ENCODE measurements around the gene SGPL1.

DNA sequence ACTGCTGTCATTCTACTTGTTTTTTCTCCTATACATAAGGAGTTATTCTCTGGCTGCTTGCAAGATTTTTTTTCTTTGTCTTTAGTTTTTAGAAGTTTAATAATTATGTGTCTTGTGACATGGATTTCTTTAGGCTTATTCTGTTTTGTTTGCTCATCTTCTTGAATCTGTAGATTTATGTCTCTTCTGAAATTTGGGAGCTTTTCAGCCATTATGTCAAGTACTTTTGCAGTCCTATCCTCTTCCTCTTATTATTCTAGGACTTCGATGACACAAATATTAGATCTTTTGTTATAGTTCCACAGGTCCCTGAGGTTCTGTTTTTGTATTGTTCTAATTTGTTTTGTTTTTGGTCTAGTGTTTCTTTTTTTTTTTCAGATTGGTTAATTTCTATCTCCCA, 13.9 kb upstream of the SGPL1 start:
- TF ChIP-seq, protein P1, sequence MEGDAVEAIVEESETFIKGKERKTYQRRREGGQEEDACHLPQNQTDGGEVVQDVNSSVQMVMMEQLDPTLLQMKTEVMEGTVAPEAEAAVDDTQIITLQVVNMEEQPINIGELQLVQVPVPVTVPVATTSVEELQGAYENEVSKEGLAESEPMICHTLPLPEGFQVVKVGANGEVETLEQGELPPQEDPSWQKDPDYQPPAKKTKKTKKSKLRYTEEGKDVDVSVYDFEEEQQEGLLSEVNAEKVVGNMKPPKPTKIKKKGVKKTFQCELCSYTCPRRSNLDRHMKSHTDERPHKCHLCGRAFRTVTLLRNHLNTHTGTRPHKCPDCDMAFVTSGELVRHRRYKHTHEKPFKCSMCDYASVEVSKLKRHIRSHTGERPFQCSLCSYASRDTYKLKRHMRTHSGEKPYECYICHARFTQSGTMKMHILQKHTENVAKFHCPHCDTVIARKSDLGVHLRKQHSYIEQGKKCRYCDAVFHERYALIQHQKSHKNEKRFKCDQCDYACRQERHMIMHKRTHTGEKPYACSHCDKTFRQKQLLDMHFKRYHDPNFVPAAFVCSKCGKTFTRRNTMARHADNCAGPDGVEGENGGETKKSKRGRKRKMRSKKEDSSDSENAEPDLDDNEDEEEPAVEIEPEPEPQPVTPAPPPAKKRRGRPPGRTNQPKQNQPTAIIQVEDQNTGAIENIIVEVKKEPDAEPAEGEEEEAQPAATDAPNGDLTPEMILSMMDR (IDR thresholded peaks at IDR 0.05) = no peak
- TF ChIP-seq POLR2A (IDR thresholded peaks at IDR 0.05) = no peak

All from esophagus squamous epithelium (tissue), 4 donors.